Muscle layer of duodenum (tissue), 2 donors: ENCODE measurements around the gene DFFA.
"Not testable (repeated sequence)": the region's sequence is repeated elsewhere in the genome, so short reads cannot be mapped to it uniquely, and the experiment has no call there.

ENCODE experiments used
- H3K27ac ChIP-seq: one replicate; pipeline ENCODE4 v1.7.0; 2013; ENCODE audit warnings: mild to moderate bottlenecking, low read length
- H3K27me3 ChIP-seq: one replicate; pipeline ENCODE4 v1.7.0; 2013; ENCODE audit warnings: low read depth, mild to moderate bottlenecking, control low read depth, low read length
- H3K36me3 ChIP-seq, 2 donors: one replicate each; pipeline ENCODE4 v1.7.0; 2013; ENCODE audit warnings: low read length in 2 of 2, control low read depth in 1 of 2, mild to moderate bottlenecking in 1 of 2; ENCODE audit not compliant: insufficient read depth in 2 of 2, control insufficient read depth in 1 of 2
- H3K4me1 ChIP-seq, 2 donors: one replicate each; pipeline ENCODE4 v1.7.0; 2013; ENCODE audit warnings: low read length in 2 of 2, mild to moderate bottlenecking in 2 of 2, control low read depth in 1 of 2, moderate library complexity in 1 of 2; ENCODE audit not compliant: insufficient read depth in 2 of 2, control insufficient read depth in 1 of 2
- H3K4me3 ChIP-seq, 2 donors: one replicate each; pipeline ENCODE4 v1.7.0; 2013; ENCODE audit warnings: low read length in 2 of 2, low read depth in 1 of 2, mild to moderate bottlenecking in 1 of 2
- H3K9me3 ChIP-seq, 2 donors: one replicate each; pipeline ENCODE4 v1.7.0; 2013; ENCODE audit warnings: low read length in 2 of 2, control low read depth in 1 of 2, mild to moderate bottlenecking in 1 of 2; ENCODE audit not compliant: control insufficient read depth in 1 of 2
- donor health status: healthy.

DFFA gene

GRCh38 chr1:10437052-10437451 lies 35.3 kb downstream of the DFFA start:
- Histone ChIP-seq H3K4me3 (no peak overlapping the region), H3K27ac (no peak overlapping the region)

GRCh38 chr1:10434590-10434989 lies 37.7 kb downstream of the DFFA start:
- no peaks in the 10 kb centered on the region for H3K36me3 ChIP-seq
- no peaks in the 10 kb centered on the region for H3K9me3 ChIP-seq
- H3K4me3 ChIP-seq, result no peak overlapping the region
- peaks cover 4 to 16% of the 10 kb centered on the region in 2 donors for H3K4me1 ChIP-seq
- no peaks in the 10 kb centered on the region for H3K27me3 ChIP-seq
- H3K27ac ChIP-seq, result no peak overlapping the region

More at GRCh38 chr1:10437052-10437451, 35.3 kb downstream of the DFFA start:
- H3K9me3 ChIP-seq, result no peaks in the 10 kb centered on the region
- no peaks in the 10 kb centered on the region for H3K4me1 ChIP-seq
- H3K36me3 ChIP-seq, result peaks cover 0 to 10% of the 10 kb centered on the region in 2 donors
- H3K27me3 ChIP-seq, result no peaks in the 10 kb centered on the region

GRCh38 chr1:10433790-10434189 lies 38.5 kb downstream of the DFFA start:
- Histone ChIP-seq H3K4me1 (peaks cover 4 to 16% of the 10 kb centered on the region in 2 donors), H3K27ac (no peak overlapping the region), H3K4me3 (no peak overlapping the region), H3K9me3 (no peaks in the 10 kb centered on the region), H3K27me3 (no peaks in the 10 kb centered on the region), H3K36me3 (no peaks in the 10 kb centered on the region)

- H3K4me3 ChIP-seq, result no peak overlapping the region
- peaks cover 4 to 16% of the 10 kb centered on the region in 2 donors for H3K4me1 ChIP-seq
- no peak overlapping the region for H3K27ac ChIP-seq
- no peaks in the 10 kb centered on the region for H3K36me3 ChIP-seq
- no peaks in the 10 kb centered on the region for H3K27me3 ChIP-seq
- H3K9me3 ChIP-seq, result no peaks in the 10 kb centered on the region
Measured at GRCh38 chr1:10432910-10433700, 39.2 kb downstream of the DFFA start.

GRCh38 chr1:10431070-10431730 lies 41.1 kb downstream of the DFFA start:
- peak overlapping the region; percentile 72 for H3K27ac ChIP-seq
- no peaks in the 10 kb centered on the region for H3K36me3 ChIP-seq
- no peaks in the 10 kb centered on the region for H3K9me3 ChIP-seq
- H3K4me1 ChIP-seq, result peaks cover 4 to 19% of the 10 kb centered on the region in 2 donors
- no peaks in the 10 kb centered on the region for H3K27me3 ChIP-seq
- H3K4me3 ChIP-seq, result peak overlapping the region; percentile 76 to 89

- Histone ChIP-seq H3K4me3 (peak within 1 kb of the TSS; percentile 76 to 89), H3K27me3 (no peaks in the 10 kb centered on the region), H3K36me3 (no peaks in the 10 kb centered on the region), H3K27ac (peak within 1 kb of the TSS; percentile 72), H3K4me1 (peaks cover 4 to 19% of the 10 kb centered on the region in 2 donors), H3K9me3 (no peaks in the 10 kb centered on the region)
Measured at GRCh38 chr1:10430216-10431069, 41.9 kb downstream of the DFFA start, which contains the start of gene CENPS. Gene CENPS (plus strand): TSS chr1:10430433. CDS start chr1:10430518, 85 bp downstream.

- Histone ChIP-seq H3K4me3 (peak overlapping the region; percentile 76 to 89), H3K9me3 (no peaks in the 10 kb centered on the region), H3K27ac (no peak overlapping the region), H3K4me1 (peaks cover 4 to 19% of the 10 kb centered on the region in 2 donors), H3K27me3 (no peaks in the 10 kb centered on the region), H3K36me3 (no peaks in the 10 kb centered on the region)
Measured at GRCh38 chr1:10429868-10430215, 42.5 kb downstream of the DFFA start.

- Histone ChIP-seq H3K27ac (no peak overlapping the region), H3K4me1 (peaks cover 4 to 19% of the 10 kb centered on the region in 2 donors), H3K9me3 (no peaks in the 10 kb centered on the region), H3K27me3 (no peaks in the 10 kb centered on the region), H3K4me3 (no peak overlapping the region), H3K36me3 (no peaks in the 10 kb centered on the region)
Measured at GRCh38 chr1:10428984-10429383, 43.3 kb downstream of the DFFA start.

- H3K9me3 ChIP-seq, H3K27me3 ChIP-seq, H3K4me3 ChIP-seq, H3K36me3 ChIP-seq, H3K27ac ChIP-seq: not testable (repeated sequence)
- peaks cover 4 to 13% of the 10 kb centered on the region in 2 donors for H3K4me1 ChIP-seq
Measured at GRCh38 chr1:10426535-10426848, 45.8 kb downstream of the DFFA start.

- not testable (repeated sequence) for H3K27me3 ChIP-seq, H3K9me3 ChIP-seq, H3K27ac ChIP-seq, H3K4me1 ChIP-seq, H3K4me3 ChIP-seq, H3K36me3 ChIP-seq
Measured at GRCh38 chr1:10425826-10426534, 46.3 kb downstream of the DFFA start.

- Histone ChIP-seq H3K27ac (no peak overlapping the region), H3K4me1 (peaks cover 0 to 4% of the 10 kb centered on the region in 2 donors), H3K27me3 (no peaks in the 10 kb centered on the region), H3K9me3 (no peaks in the 10 kb centered on the region), H3K36me3 (peaks cover 4 to 7% of the 10 kb centered on the region in 2 donors), H3K4me3 (no peak overlapping the region)
Measured at GRCh38 chr1:10424651-10425050, 47.7 kb downstream of the DFFA start.
